GM19043 (cell line): ENCODE data around the gene GLRX5.

ENCODE experiments used
- ATAC-seq: cut with Tn5 transposase; IDR thresholded peaks from one replicate; pipeline ENCODE4 v1.9.1; 2021; ENCODE audit warnings: low read depth; ENCODE audit not compliant: unreplicated experiment

The GLRX5 gene

GRCh38 chr14:95531969-95532368 lies 2.9 kb upstream of the GLRX5 start:
- no peak for ATAC-seq

- no peak for ATAC-seq
These were observed 1.4 kb upstream of the GLRX5 start for GRCh38 chr14:95533391-95533821.

- ATAC-seq = no peak
These were observed 1.0 kb upstream of the GLRX5 start for GRCh38 chr14:95533822-95534221.

- ATAC-seq = no peak
These were observed 574 bp downstream of the GLRX5 start for GRCh38 chr14:95535226-95536021.

GRCh38 chr14:95536036-95536593 lies 1.3 kb downstream of the GLRX5 start:
- no peak for ATAC-seq

- ATAC-seq = no peak
These were observed 1.8 kb downstream of the GLRX5 start for GRCh38 chr14:95536671-95537070.

- ATAC-seq = no peak
These were observed 2.6 kb downstream of the GLRX5 start for GRCh38 chr14:95537298-95538089.

- ATAC-seq = no peak
These were observed 4.1 kb downstream of the GLRX5 start for GRCh38 chr14:95538801-95539509.

- no peak for ATAC-seq
These were observed 5.5 kb downstream of the GLRX5 start for GRCh38 chr14:95540236-95540855.

GRCh38 chr14:95541346-95541745 lies 6.5 kb downstream of the GLRX5 start:
- ATAC-seq = no peak

GRCh38 chr14:95541932-95542930 lies 7.4 kb downstream of the GLRX5 start:
- no peak for ATAC-seq

- ATAC-seq = no peak
These were observed 8.2 kb downstream of the GLRX5 start for GRCh38 chr14:95543021-95543420.

GRCh38 chr14:95544588-95544987 lies 9.7 kb downstream of the GLRX5 start:
- ATAC-seq = no peak

GRCh38 chr14:95545515-95546168 lies 10.8 kb downstream of the GLRX5 start:
- ATAC-seq = no peak

- no peak for ATAC-seq
These were observed 12.4 kb downstream of the GLRX5 start for GRCh38 chr14:95547272-95547625.

GRCh38 chr14:95547626-95548327 lies 12.9 kb downstream of the GLRX5 start:
- no peak for ATAC-seq

GRCh38 chr14:95548328-95548929 lies 13.6 kb downstream of the GLRX5 start:
- ATAC-seq = no peak
